HG02588 (cell line): ENCODE results near the gene NPFF.
"Not testable (repeated sequence)": the region's sequence is repeated elsewhere in the genome, so short reads cannot be mapped to it uniquely, and the experiment has no call there.

Experiments used
- ATAC-seq: cut with Tn5 transposase; IDR thresholded peaks from one replicate; pipeline ENCODE4 v1.9.1; 2021; ENCODE audit warnings: mild to moderate bottlenecking, moderate library complexity; ENCODE audit not compliant: unreplicated experiment

The NPFF gene

GRCh38 chr12:53506881-53507602 lies at the start of gene NPFF:
Gene NPFF, minus strand, starts transcription at chr12:53507484. Its CDS starts 10 bp downstream, at chr12:53507474.
- ATAC-seq = no peak

- ATAC-seq = no peak
Observed at GRCh38 chr12:53552361-53553327, 45.4 kb upstream of the NPFF start.

- no peak for ATAC-seq
Observed at GRCh38 chr12:53551889-53552291, 44.6 kb upstream of the NPFF start.

- no peak for ATAC-seq
Observed at GRCh38 chr12:53550595-53550994, 43.3 kb upstream of the NPFF start.

- ATAC-seq = not testable (repeated sequence)
Observed at GRCh38 chr12:53550131-53550530, 42.8 kb upstream of the NPFF start.

- ATAC-seq = not testable (repeated sequence)
Observed at GRCh38 chr12:53548354-53548753, 41.1 kb upstream of the NPFF start.

- ATAC-seq = peak; percentile 64
Observed at GRCh38 chr12:53543539-53543938, 36.3 kb upstream of the NPFF start.

GRCh38 chr12:53539526-53539925 lies 32.2 kb upstream of the NPFF start:
- no peak for ATAC-seq

GRCh38 chr12:53538209-53538689 lies 31.0 kb upstream of the NPFF start:
- no peak for ATAC-seq

- no peak for ATAC-seq
Observed at GRCh38 chr12:53536962-53537361, 29.7 kb upstream of the NPFF start.

- ATAC-seq = no peak
Observed at GRCh38 chr12:53533471-53533870, 26.2 kb upstream of the NPFF start.

- no peak for ATAC-seq
Observed at GRCh38 chr12:53532524-53533445, 25.5 kb upstream of the NPFF start.

GRCh38 chr12:53532021-53532420 lies 24.7 kb upstream of the NPFF start:
- ATAC-seq = no peak

- ATAC-seq = no peak
Observed at GRCh38 chr12:53530920-53531319, 23.6 kb upstream of the NPFF start.

GRCh38 chr12:53530061-53530460 lies 22.8 kb upstream of the NPFF start:
- no peak for ATAC-seq

GRCh38 chr12:53524476-53524875 lies 17.2 kb upstream of the NPFF start:
- no peak for ATAC-seq

GRCh38 chr12:53523131-53523530 lies 15.8 kb upstream of the NPFF start:
- no peak for ATAC-seq

- ATAC-seq = no peak
Observed at GRCh38 chr12:53518381-53518780, 11.1 kb upstream of the NPFF start.

GRCh38 chr12:53516758-53517455 lies 9.6 kb upstream of the NPFF start:
- ATAC-seq = no peak

GRCh38 chr12:53515291-53515680 lies 8.0 kb upstream of the NPFF start:
- ATAC-seq = no peak
